ENCODE results near the gene RYR1.

- TF ChIP-seq CTCF (IDR thresholded peaks at IDR 0.05) (no peak), POLR2A (IDR thresholded peaks at IDR 0.05) (no peak)
Measured at GRCh38 chr19:38563475-38563874, 130.0 kb downstream of the RYR1 start.
